Measurements from ENCODE around the gene NAPEPLD. TPM values are rescaled to one million over a fixed set of nuclear protein-coding genes. Genes with fewer than 3 reads are reported as not detected.
"Not testable (repeated sequence)": the region's sequence is repeated elsewhere in the genome, so short reads cannot be mapped to it uniquely, and the experiment has no call there.

NAPEPLD gene
- polyA plus RNA-seq, 3 donors = 1.1 to 2.2 (median 1.6) TPM

DNA sequence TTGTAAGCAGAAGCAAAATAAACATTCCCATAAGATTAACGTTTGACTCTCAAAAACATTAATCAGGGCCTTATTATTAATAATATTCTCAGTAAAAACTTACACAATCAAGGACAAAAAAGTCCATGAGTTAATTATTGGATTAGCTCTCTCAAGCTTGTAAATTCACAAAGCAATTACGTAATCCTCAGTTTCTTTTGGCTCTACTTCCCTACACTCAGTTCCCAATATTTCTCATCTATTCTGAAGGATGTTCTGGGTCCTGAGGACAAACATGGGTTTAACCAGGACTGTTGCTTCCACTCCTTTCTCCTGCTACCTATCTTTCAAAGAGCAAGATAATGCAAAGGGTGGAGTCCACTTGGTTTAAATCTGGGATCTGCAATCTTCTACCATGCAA is 89.4 kb downstream of the NAPEPLD start:
- Mint-ChIP-seq H3K4me1 (peaks cover 6% of the 10 kb centered on the region), H3K9me3 (no peaks in the 10 kb centered on the region), H3K36me3 (no peaks in the 10 kb centered on the region), H3K27ac (no peak overlapping the region), H3K27me3 (ENCODE audit: low read depth in 3 of 3) (peaks cover 0 to 3% (median 1%) of the 10 kb centered on the region in 3 donors), H3K4me3 (peak overlapping the region in 1 of 2 donors; percentile 31)
- Histone ChIP-seq H3K4me3 (replicated peaks in 1 of 3; ENCODE audit: low read depth in 2 of 3, low read length in 3 of 3) (no peak overlapping the region), H3K4me2 (replicated peaks; ENCODE audit: extremely low read depth, low read length, poor library complexity, severe bottlenecking) (no peak overlapping the region), H3K9me3 (replicated peaks in 1 of 2; ENCODE audit: control insufficient read depth in 1 of 2, insufficient read depth in 1 of 2, low read length in 2 of 2) (no peaks in the 10 kb centered on the region), H3K36me3 (replicated peaks in 1 of 2; ENCODE audit: control insufficient read depth in 1 of 2, insufficient read depth in 2 of 2, low read length in 2 of 2) (no peaks in the 10 kb centered on the region), H3K9ac (ENCODE audit: insufficient read depth, low read length, poor library complexity, severe bottlenecking) (no peak overlapping the region), H2AFZ (ENCODE audit: insufficient read depth, low read depth, low read length, poor library complexity, severe bottlenecking) (no peak overlapping the region), H3K4me1 (ENCODE audit: control insufficient read depth in 1 of 2, insufficient read depth in 2 of 2, low read length in 2 of 2) (peaks cover 0 to 4% of the 10 kb centered on the region in 2 donors), H3K27ac (ENCODE audit: low read depth in 1 of 2, low read length in 2 of 2) (no peak overlapping the region), H3K27me3 (ENCODE audit: control insufficient read depth in 2 of 2, insufficient read depth in 2 of 2, low read length in 2 of 2) (no peaks in the 10 kb centered on the region), H3K79me2 (ENCODE audit: insufficient read depth, low read length) (no peaks in the 10 kb centered on the region), H4K20me1 (ENCODE audit: insufficient read depth, low read length) (no peaks in the 10 kb centered on the region)
- WGBS (ENCODE audit: insufficient coverage) = 14% methylated on average over 1 of the region's 2 CpGs
- DNase-seq = peak in 1 of 3 donors; percentile 26
- TF ChIP-seq, protein P1, sequence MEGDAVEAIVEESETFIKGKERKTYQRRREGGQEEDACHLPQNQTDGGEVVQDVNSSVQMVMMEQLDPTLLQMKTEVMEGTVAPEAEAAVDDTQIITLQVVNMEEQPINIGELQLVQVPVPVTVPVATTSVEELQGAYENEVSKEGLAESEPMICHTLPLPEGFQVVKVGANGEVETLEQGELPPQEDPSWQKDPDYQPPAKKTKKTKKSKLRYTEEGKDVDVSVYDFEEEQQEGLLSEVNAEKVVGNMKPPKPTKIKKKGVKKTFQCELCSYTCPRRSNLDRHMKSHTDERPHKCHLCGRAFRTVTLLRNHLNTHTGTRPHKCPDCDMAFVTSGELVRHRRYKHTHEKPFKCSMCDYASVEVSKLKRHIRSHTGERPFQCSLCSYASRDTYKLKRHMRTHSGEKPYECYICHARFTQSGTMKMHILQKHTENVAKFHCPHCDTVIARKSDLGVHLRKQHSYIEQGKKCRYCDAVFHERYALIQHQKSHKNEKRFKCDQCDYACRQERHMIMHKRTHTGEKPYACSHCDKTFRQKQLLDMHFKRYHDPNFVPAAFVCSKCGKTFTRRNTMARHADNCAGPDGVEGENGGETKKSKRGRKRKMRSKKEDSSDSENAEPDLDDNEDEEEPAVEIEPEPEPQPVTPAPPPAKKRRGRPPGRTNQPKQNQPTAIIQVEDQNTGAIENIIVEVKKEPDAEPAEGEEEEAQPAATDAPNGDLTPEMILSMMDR (IDR thresholded peaks at IDR 0.05) = no peak
- intact Hi-C loops (cut with micrococcal nuclease) = no loop called here

DNA sequence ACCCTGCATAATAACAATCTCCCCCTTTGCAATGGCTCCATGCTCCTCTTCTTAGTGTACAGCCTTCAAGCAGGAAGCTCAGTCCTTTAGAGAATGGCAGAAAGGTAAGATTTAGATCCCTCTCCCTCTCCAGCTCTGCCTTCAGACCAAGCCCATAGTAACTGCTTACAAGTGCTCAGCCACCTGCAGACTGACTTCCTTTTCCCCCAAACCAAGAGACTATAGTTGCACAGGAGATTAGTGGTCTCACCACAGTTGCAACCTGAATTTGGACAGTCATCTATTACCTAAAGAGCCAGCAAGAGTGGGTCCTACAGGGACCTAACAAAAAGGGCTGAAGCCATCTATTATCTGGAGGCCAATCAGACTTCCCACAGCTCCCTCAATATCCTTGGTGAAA is 90.8 kb downstream of the NAPEPLD start:
- H3K79me2 ChIP-seq (ENCODE audit: insufficient read depth, low read length) = no peaks in the 10 kb centered on the region
- H3K27me3 Mint-ChIP-seq (ENCODE audit: low read depth in 3 of 3) = peaks cover 0 to 3% (median 1%) of the 10 kb centered on the region in 3 donors
- no peak overlapping the region for H3K4me3 Mint-ChIP-seq
- no peaks in the 10 kb centered on the region for H3K36me3 Mint-ChIP-seq
- no peak overlapping the region for H3K4me2 ChIP-seq (replicated peaks; ENCODE audit: extremely low read depth, low read length, poor library complexity, severe bottlenecking)
- no peaks in the 10 kb centered on the region for H3K9me3 Mint-ChIP-seq
- peaks cover 0 to 4% of the 10 kb centered on the region in 2 donors for H3K4me1 ChIP-seq (ENCODE audit: control insufficient read depth in 1 of 2, insufficient read depth in 2 of 2, low read length in 2 of 2)
- H3K27me3 ChIP-seq (ENCODE audit: control insufficient read depth in 2 of 2, insufficient read depth in 2 of 2, low read length in 2 of 2) = no peaks in the 10 kb centered on the region
- intact Hi-C loops (cut with micrococcal nuclease) = no loop called here
- no peaks in the 10 kb centered on the region for H3K9me3 ChIP-seq (replicated peaks in 1 of 2; ENCODE audit: control insufficient read depth in 1 of 2, insufficient read depth in 1 of 2, low read length in 2 of 2)
- H3K27ac ChIP-seq (ENCODE audit: low read depth in 1 of 2, low read length in 2 of 2) = no peak overlapping the region
- H3K4me1 Mint-ChIP-seq = peaks cover 6% of the 10 kb centered on the region
- TF ChIP-seq, protein P1 (IDR thresholded peaks at IDR 0.05) = no peak
- H3K9ac ChIP-seq (ENCODE audit: insufficient read depth, low read length, poor library complexity, severe bottlenecking) = no peak overlapping the region
- no peak overlapping the region for H2AFZ ChIP-seq (ENCODE audit: insufficient read depth, low read depth, low read length, poor library complexity, severe bottlenecking)
- H3K27ac Mint-ChIP-seq = no peak overlapping the region
- no peak for DNase-seq
- no peaks in the 10 kb centered on the region for H3K36me3 ChIP-seq (replicated peaks in 1 of 2; ENCODE audit: control insufficient read depth in 1 of 2, insufficient read depth in 2 of 2, low read length in 2 of 2)
- H4K20me1 ChIP-seq (ENCODE audit: insufficient read depth, low read length) = no peaks in the 10 kb centered on the region
- no peak overlapping the region for H3K4me3 ChIP-seq (replicated peaks in 1 of 3; ENCODE audit: low read depth in 2 of 3, low read length in 3 of 3)

DNA sequence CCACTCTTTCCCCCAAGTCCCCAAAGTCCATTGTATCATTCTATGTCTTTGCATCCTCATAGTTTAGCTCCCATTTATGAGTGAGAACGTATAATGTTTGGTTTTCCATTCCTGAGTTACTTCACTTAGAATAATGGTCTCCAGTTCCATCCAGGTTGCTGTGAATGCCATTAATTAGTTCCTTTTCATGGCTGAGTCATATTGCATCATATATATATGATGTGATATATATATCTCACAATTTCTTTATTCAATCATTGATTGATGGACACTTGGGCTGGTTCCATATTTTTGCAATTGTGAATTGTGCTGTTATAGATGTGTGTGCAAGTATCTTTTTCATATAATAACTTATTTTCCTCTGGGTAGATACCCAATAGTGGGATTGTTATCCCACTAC is 92.9 kb downstream of the NAPEPLD start:
- H3K9ac ChIP-seq (ENCODE audit: insufficient read depth, low read length, poor library complexity, severe bottlenecking); H4K20me1 ChIP-seq (ENCODE audit: insufficient read depth, low read length); H3K4me2 ChIP-seq (replicated peaks; ENCODE audit: extremely low read depth, low read length, poor library complexity, severe bottlenecking); intact Hi-C loops (cut with micrococcal nuclease); H3K36me3 Mint-ChIP-seq; H2AFZ ChIP-seq (ENCODE audit: insufficient read depth, low read depth, low read length, poor library complexity, severe bottlenecking); H3K4me1 ChIP-seq (ENCODE audit: control insufficient read depth in 1 of 2, insufficient read depth in 2 of 2, low read length in 2 of 2); H3K4me1 Mint-ChIP-seq; H3K9me3 ChIP-seq (replicated peaks in 1 of 2; ENCODE audit: control insufficient read depth in 1 of 2, insufficient read depth in 1 of 2, low read length in 2 of 2); H3K4me3 Mint-ChIP-seq; DNase-seq; H3K36me3 ChIP-seq (replicated peaks in 1 of 2; ENCODE audit: control insufficient read depth in 1 of 2, insufficient read depth in 2 of 2, low read length in 2 of 2); H3K27me3 ChIP-seq (ENCODE audit: control insufficient read depth in 2 of 2, insufficient read depth in 2 of 2, low read length in 2 of 2); H3K4me3 ChIP-seq (replicated peaks in 1 of 3; ENCODE audit: low read depth in 2 of 3, low read length in 3 of 3); H3K27ac Mint-ChIP-seq; H3K79me2 ChIP-seq (ENCODE audit: insufficient read depth, low read length); H3K9me3 Mint-ChIP-seq; H3K27me3 Mint-ChIP-seq (ENCODE audit: low read depth in 3 of 3); H3K27ac ChIP-seq (ENCODE audit: low read depth in 1 of 2, low read length in 2 of 2): not testable (repeated sequence)
- WGBS (ENCODE audit: insufficient coverage) = no CpG with 5 or more reads among the region's 1 CpG

All from CD14-positive monocyte (primary cell).